ENCODE results near the gene CALY.
A peak's percentile ranks its signal among the peaks of the same experiment; 100 is the strongest.
"Not testable (repeated sequence)": the region's sequence is repeated elsewhere in the genome, so short reads cannot be mapped to it uniquely, and the experiment has no call there.

CALY gene

GRCh38 chr10:133373174-133374090 lies 36.7 kb upstream of the CALY start, which contains the start of gene ECHS1:
ECHS1 (minus strand) TSS chr10:133373354; CDS start chr10:133373333, 21 bp downstream.
- no peak for TF ChIP-seq CTCF (IDR thresholded peaks at IDR 0.05; ENCODE audit: borderline replicate concordance, insufficient read depth, low read depth, low read length)
- peak within 1 kb of the TSS; percentile 73 for H3K4me3 ChIP-seq (ENCODE audit: low read depth, low read length)

DNA sequence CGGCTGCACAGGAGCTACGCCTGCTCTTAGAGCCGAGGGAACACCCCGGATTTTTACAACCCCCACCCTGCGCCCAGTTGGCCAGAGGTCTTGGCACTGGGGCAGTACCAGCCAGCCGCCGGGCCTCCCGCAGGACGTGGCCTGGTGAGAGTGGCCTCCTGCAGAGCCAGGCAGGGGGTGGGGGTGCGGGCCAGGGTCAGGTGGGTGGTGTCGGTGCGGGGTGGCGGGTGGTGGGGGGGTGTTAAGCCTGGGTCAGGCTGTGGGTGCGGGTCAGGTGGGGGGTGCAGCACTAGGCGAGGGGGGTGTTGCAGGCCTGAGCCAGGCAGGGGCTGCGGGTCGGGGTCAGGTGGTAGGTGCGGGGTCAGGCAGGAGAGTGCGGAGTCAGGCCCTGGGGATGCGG lies 35.8 kb upstream of the CALY start:
- no peak for TF ChIP-seq CTCF (IDR thresholded peaks at IDR 0.05; ENCODE audit: borderline replicate concordance, insufficient read depth, low read depth, low read length)
- H3K4me3 ChIP-seq (ENCODE audit: low read depth, low read length) = peak overlapping the region; percentile 73

- TF ChIP-seq CTCF (IDR thresholded peaks at IDR 0.05; ENCODE audit: borderline replicate concordance, insufficient read depth, low read depth, low read length) = no peak
Observed at GRCh38 chr10:133370030-133370786, 33.5 kb upstream of the CALY start.

DNA sequence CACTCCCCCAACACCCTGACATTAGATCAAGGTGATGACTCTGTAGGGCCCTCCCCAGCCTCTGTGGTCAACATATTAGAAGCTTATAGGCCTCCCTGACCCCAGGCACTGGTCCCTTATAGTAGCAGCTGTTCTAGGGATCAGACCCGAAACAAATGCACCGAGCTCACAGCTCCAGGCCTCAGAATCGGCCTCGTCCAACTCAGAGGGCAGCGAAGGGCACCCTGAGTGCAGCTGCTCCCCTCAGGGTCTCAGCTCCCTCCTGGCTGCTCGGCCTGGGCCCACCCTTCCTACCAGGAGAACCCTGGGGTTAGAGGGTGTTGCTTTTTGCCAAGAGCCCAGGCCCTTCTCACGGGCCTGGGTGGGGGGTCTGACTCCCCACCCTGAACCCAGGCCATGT lies 31.5 kb upstream of the CALY start:
- no peak overlapping the region for H3K4me3 ChIP-seq (ENCODE audit: low read depth, low read length)
- no peak for TF ChIP-seq CTCF (IDR thresholded peaks at IDR 0.05; ENCODE audit: borderline replicate concordance, insufficient read depth, low read depth, low read length)

More at GRCh38 chr10:133370030-133370786, 33.5 kb upstream of the CALY start:
- H3K4me3 ChIP-seq (ENCODE audit: low read depth, low read length) = no peak overlapping the region

DNA sequence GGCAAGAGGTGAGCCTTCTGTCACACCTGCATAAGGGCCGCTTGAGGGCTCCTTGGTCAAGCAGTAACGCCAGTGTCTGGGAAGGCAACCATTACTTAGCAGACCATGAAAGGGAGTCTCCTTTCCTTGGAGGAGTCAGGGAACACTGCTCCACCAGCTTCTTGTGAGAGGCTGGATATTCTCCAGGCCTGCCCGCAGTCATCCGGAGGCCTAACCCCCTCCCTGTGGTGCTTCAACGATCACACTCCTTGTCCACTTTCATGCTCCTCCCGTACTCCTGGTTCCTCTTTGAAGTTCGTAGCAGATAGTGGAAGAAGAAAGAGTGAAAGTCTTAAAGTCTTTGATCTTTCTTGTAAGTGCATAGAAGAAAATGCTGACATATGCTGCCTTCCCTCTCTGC lies 30.8 kb upstream of the CALY start:
- not testable (repeated sequence) for H3K4me3 ChIP-seq (ENCODE audit: low read depth, low read length)

- no peak for TF ChIP-seq CTCF (IDR thresholded peaks at IDR 0.05; ENCODE audit: borderline replicate concordance, insufficient read depth, low read depth, low read length)
- no peak overlapping the region for H3K4me3 ChIP-seq (ENCODE audit: low read depth, low read length)
Observed at GRCh38 chr10:133366751-133367150, 30.1 kb upstream of the CALY start.

DNA sequence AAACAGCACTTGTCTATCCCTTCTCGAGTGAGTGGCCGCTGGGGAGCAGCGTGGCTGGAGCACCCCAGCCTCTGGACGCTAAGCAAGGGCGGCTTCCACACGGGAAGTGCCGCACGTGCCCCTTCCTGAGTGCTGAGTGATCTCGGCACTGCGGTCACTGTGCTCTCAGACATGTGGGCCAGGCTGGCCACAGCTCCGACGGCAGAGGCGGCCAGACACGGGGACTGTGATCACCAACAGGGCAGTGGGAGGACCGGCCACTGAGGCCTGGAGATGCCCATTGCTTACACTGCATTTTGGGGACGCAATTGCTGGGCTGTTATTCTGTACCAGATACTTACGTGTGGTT lies 29.4 kb upstream of the CALY start:
- no peak for TF ChIP-seq CTCF (IDR thresholded peaks at IDR 0.05; ENCODE audit: borderline replicate concordance, insufficient read depth, low read depth, low read length)
- no peak overlapping the region for H3K4me3 ChIP-seq (ENCODE audit: low read depth, low read length)

Measured in GM12875 (cell line).